Calu3 (cell line): ENCODE measurements around the gene TRIM46. TPM values are rescaled to one million over a fixed set of nuclear protein-coding genes. Genes with fewer than 3 reads are reported as not detected.

Experiments used
- BruUV-seq: library from RNA; stranded (reverse); fragments of 400-500 nt; replicated peaks from 2 replicates; lab custom pipeline; 2021; lab: Mats Ljungman, UMichigan
- CTCF ChIA-PET: fragments of 300-600 bp; sonication (Branson Sonifier 250); formaldehyde crosslinking; loops from one replicate; lab custom pipeline; 2022; ENCODE audit warnings: antibody characterized with exemption; lab: Charles Lee
- DNase-seq: peaks from one replicate; pipeline ENCODE4 v3.0.0; 2022
- H3K27ac Mint-ChIP-seq: one replicate; pipeline ENCODE4 v1.8.0; 2022; ENCODE audit warnings: mixed read lengths; ENCODE audit not compliant: unreplicated experiment
- H3K27me3 Mint-ChIP-seq: one replicate; pipeline ENCODE4 v1.8.0; 2022; ENCODE audit warnings: mixed read lengths; ENCODE audit not compliant: unreplicated experiment
- H3K36me3 Mint-ChIP-seq: one replicate; pipeline ENCODE4 v1.8.0; 2022; ENCODE audit warnings: mild to moderate bottlenecking, moderate library complexity, mixed read lengths; ENCODE audit not compliant: insufficient read depth, unreplicated experiment
- H3K4me1 Mint-ChIP-seq: one replicate; pipeline ENCODE4 v1.8.0; 2022; ENCODE audit warnings: mild to moderate bottlenecking, low read depth, mixed read lengths; ENCODE audit not compliant: unreplicated experiment
- H3K4me3 Mint-ChIP-seq: one replicate; pipeline ENCODE4 v1.8.0; 2022; ENCODE audit warnings: mild to moderate bottlenecking, low read depth, moderate library complexity, mixed read lengths; ENCODE audit not compliant: unreplicated experiment
- H3K9me3 Mint-ChIP-seq: one replicate; pipeline ENCODE4 v1.8.0; 2022; ENCODE audit warnings: low read depth, mixed read lengths; ENCODE audit not compliant: unreplicated experiment
- CTCF ChIP-seq: fragments of 200-600 bp; IDR thresholded peaks from one replicate; pipeline ENCODE4 v1.8.0; 2022; ENCODE audit warnings: antibody characterized with exemption; ENCODE audit not compliant: unreplicated experiment
- intact Hi-C: fragments of 100-400 bp; cut with micrococcal nuclease; formaldehyde crosslinking; loops from one replicate; pipeline ENCODE4 v1.10.0; 2022; ENCODE audit not compliant: unreplicated experiment
- total RNA-seq: library from RNA; stranded (reverse); gene quantifications from 2 replicates; pipeline ENCODE4 v1.2.3, GENCODE V29; 2022

The TRIM46 gene
- total RNA-seq, 1 experiment from 2014 or later: 1.1 TPM

GRCh38 chr1:155135415-155136028 lies 38.1 kb upstream of the TRIM46 start, which contains the start of gene SLC50A1:
Gene SLC50A1, plus strand, starts transcription at chr1:155135852. Its CDS starts 60 bp downstream, at chr1:155135912.
- intact Hi-C loops: no loop called here
- BruUV-seq: no TSS peak
- Mint-ChIP-seq H3K27ac (peak within 1 kb of the TSS; percentile 97), H3K4me1 (peaks cover 53% of the 10 kb centered on the region), H3K27me3 (no peaks in the 10 kb centered on the region), H3K9me3 (no peaks in the 10 kb centered on the region), H3K36me3 (peaks cover 96% of the 10 kb centered on the region), H3K4me3 (peak within 1 kb of the TSS; percentile 86)
- peak; percentile 16 for TF ChIP-seq CTCF
- peak; percentile 99 for DNase-seq
- CTCF ChIA-PET: interaction anchor here (0.5 to 1.7 kb wide), 8 partner anchors 10 to 1090 kb away, joined by 3 to 13 read pairs (median 4); no protein-coding TSS in a partner anchor

- BruUV-seq: no TSS peak
- H3K36me3 Mint-ChIP-seq: peaks cover 85% of the 10 kb centered on the region
- peaks cover 41% of the 10 kb centered on the region for H3K4me1 Mint-ChIP-seq
- peaks cover 5% of the 10 kb centered on the region for H3K27me3 Mint-ChIP-seq
- TF ChIP-seq CTCF: no peak
- H3K27ac Mint-ChIP-seq: peak overlapping the region; percentile 97
- intact Hi-C loops: no loop called here
- no peaks in the 10 kb centered on the region for H3K9me3 Mint-ChIP-seq
- no peak for DNase-seq
- H3K4me3 Mint-ChIP-seq: peak overlapping the region; percentile 86
- CTCF ChIA-PET: no interaction called here
These were observed 36.9 kb upstream of the TRIM46 start for GRCh38 chr1:155136748-155137147.

GRCh38 chr1:155137154-155137949 lies 36.3 kb upstream of the TRIM46 start:
- intact Hi-C loops: no loop called here

More at GRCh38 chr1:155137154-155137949, 36.3 kb upstream of the TRIM46 start:
- Mint-ChIP-seq H3K27me3 (peaks cover 10% of the 10 kb centered on the region), H3K36me3 (peaks cover 79% of the 10 kb centered on the region), H3K9me3 (no peaks in the 10 kb centered on the region), H3K4me3 (peak overlapping the region; percentile 93), H3K4me1 (peaks cover 38% of the 10 kb centered on the region), H3K27ac (peak overlapping the region; percentile 97)
- BruUV-seq: no TSS peak
- CTCF ChIA-PET: interaction anchor here (0.7 kb wide), 1 partner anchor 38 kb away, joined by 3 read pairs; no protein-coding TSS in a partner anchor
- no peak for DNase-seq
- TF ChIP-seq CTCF: no peak
